K562 (cell line): ENCODE results near the gene ACTN3. TPM values are rescaled to one million over a fixed set of nuclear protein-coding genes. Genes with fewer than 3 reads are reported as not detected.
A peak's percentile ranks its signal among the peaks of the same experiment; 100 is the strongest.

Experiments used
- E2F3 ChIP-seq: fragments of 250-450 bp; sonication (Bioruptor Pico); IDR thresholded peaks from 2 replicates; pipeline ENCODE4 v1.4.0; 2020; ENCODE audit warnings: mild to moderate bottlenecking
- LCOR ChIP-seq: sonication (generic); formaldehyde crosslinking; IDR thresholded peaks from 2 replicates; pipeline ENCODE4 v1.8.0; 2022; ENCODE audit warnings: mild to moderate bottlenecking, missing genetic modification reagents
- SMAD2 ChIP-seq: fragments of 150-350 bp; IDR thresholded peaks from 2 replicates; pipeline ENCODE4 v1.6.1; 2014; ENCODE audit warnings: low read depth, mild to moderate bottlenecking, low read length
- TRIM24 ChIP-seq, 2 experiments: fragments of 450-650 bp; IDR thresholded peaks; 2 replicates each; pipeline ENCODE4 v1.6.1; 2016
- ZNF174 ChIP-seq: fragments of 250-450 bp; sonication (Bioruptor Pico); IDR thresholded peaks from 2 replicates; pipeline ENCODE4 v1.4.0; 2020; ENCODE audit warnings: mild to moderate bottlenecking
- ZNF589 ChIP-seq: fragments of 200-800 bp; sonication (Bioruptor generic); IDR thresholded peaks from 2 replicates; pipeline ENCODE4 v1.6.1; 2016; ENCODE audit warnings: low read depth, missing genetic modification characterization, missing compliant biosample characterization
- polyA plus RNA-seq, 8 experiments: library from polyadenylated mRNA; depleted of rRNA in 4 of 8; stranded (reverse) in 5 of 8; unstranded in 3 of 8; fragments of >200 nt; fragmentation: Nextera tagmentation in 2 of 8; fragmentation: Illumina TruSeq in 1 of 8; extraction: Ambion mirVana in 2 of 8; extraction: Trizol in 1 of 8; gene quantifications; 2 replicates each; pipeline versions ENCODE4 v1.2.1 to v1.2.3, GENCODE V29; 2011 to 2014; ENCODE audit warnings: inconsistent platforms in 1 of 8, missing spikeins in 1 of 8
- total RNA-seq, 7 experiments: library from RNA; depleted of rRNA in 6 of 7; stranded (reverse); fragments of >200 nt in 6 of 7; fragmentation: Illumina TruSeq in 2 of 7; extraction: Trizol in 2 of 7; gene quantifications; 2 replicates each; pipeline versions ENCODE4 v1.2.1 to v1.2.3, GENCODE V29; 2011 to 2021; ENCODE audit warnings: low replicate concordance in 1 of 7
- TF ChIP-seq, protein P1 (sequence below): fragments of 250-450 bp; sonication (Bioruptor Pico); IDR thresholded peaks from 2 replicates; pipeline ENCODE4 v1.8.0; 2021; ENCODE audit warnings: mild to moderate bottlenecking, moderate library complexity
- TF ChIP-seq, protein P2 (sequence below): fragments of 250-450 bp; sonication (Bioruptor Pico); IDR thresholded peaks from 2 replicates; pipeline ENCODE4 v1.8.0; 2022; ENCODE audit warnings: moderate library complexity, mild to moderate bottlenecking, inconsistent platforms
- TF ChIP-seq, protein P3 (sequence below), 2 experiments: fragments of 450-650 bp; IDR thresholded peaks; 2 replicates each; pipeline ENCODE4 v1.6.1; 2016
- TF ChIP-seq, protein P4 (sequence below): sonication (generic); formaldehyde crosslinking; IDR thresholded peaks from 2 replicates; pipeline ENCODE4 v1.8.1; 2023; ENCODE audit warnings: missing genetic modification reagents, mild to moderate bottlenecking, borderline replicate concordance

The ACTN3 gene
- total and polyA plus RNA-seq, 9 of the 15 experiments (the other 6 are each of a cell fraction or from before 2014, with no cell fraction given), result not detected

DNA sequence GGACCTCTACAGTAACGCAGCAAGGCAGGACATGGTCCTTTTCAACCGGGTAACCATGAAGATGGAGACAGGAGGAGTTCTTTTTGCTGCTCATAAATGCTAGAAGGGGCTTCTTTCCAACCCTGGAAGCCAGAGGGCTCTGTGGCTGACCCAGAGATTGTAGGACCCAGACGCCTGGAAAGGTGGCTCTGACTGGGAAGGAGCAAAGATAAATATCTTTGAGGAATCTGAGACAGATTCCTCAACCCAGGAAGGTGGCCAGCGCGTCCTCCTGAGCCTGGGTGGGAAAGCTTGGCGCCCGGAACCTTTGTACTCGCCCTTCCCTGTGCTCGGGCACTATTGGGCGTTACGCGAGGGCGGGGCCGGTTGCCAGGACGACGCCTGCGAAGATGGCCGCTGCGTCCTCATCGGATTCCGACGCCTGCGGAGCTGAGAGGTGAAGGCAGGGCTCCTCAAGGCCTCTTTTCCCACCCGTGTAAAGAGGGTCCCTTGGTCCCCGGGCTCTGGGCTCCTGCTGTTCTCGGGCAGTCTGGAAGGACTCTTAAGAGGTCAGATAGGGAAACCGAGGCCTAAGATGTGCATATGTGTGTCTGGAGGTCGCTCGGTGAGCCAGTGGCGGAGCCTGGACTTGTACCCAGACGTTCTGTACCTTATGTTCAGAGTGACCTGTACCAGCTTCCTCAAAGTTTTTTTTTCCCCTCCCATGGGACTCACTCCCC is 36.3 kb upstream of the ACTN3 start, which contains the start of gene BBS1 (continued):
- TF ChIP-seq, protein P1, sequence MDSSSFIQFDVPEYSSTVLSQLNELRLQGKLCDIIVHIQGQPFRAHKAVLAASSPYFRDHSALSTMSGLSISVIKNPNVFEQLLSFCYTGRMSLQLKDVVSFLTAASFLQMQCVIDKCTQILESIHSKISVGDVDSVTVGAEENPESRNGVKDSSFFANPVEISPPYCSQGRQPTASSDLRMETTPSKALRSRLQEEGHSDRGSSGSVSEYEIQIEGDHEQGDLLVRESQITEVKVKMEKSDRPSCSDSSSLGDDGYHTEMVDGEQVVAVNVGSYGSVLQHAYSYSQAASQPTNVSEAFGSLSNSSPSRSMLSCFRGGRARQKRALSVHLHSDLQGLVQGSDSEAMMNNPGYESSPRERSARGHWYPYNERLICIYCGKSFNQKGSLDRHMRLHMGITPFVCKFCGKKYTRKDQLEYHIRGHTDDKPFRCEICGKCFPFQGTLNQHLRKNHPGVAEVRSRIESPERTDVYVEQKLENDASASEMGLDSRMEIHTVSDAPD (CRISPR knock-in tag), result no peak
- TF ChIP-seq, protein P2, sequence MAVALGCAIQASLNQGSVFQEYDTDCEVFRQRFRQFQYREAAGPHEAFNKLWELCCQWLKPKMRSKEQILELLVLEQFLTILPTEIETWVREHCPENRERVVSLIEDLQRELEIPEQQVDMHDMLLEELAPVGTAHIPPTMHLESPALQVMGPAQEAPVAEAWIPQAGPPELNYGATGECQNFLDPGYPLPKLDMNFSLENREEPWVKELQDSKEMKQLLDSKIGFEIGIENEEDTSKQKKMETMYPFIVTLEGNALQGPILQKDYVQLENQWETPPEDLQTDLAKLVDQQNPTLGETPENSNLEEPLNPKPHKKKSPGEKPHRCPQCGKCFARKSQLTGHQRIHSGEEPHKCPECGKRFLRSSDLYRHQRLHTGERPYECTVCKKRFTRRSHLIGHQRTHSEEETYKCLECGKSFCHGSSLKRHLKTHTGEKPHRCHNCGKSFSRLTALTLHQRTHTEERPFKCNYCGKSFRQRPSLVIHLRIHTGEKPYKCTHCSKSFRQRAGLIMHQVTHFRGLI (CRISPR knock-in tag), result no peak
- TF ChIP-seq ZNF589 (no peak), SMAD2 (no peak), ZNF174 (CRISPR knock-in tag) (no peak), LCOR (no peak), TRIM24 (IDR thresholded peaks at IDR 0.05) (peak in 1 of 2 experiments; percentile 98; a peak in 2 of 4 replicates), E2F3 (CRISPR knock-in tag) (no peak)
- TF ChIP-seq, protein P3, sequence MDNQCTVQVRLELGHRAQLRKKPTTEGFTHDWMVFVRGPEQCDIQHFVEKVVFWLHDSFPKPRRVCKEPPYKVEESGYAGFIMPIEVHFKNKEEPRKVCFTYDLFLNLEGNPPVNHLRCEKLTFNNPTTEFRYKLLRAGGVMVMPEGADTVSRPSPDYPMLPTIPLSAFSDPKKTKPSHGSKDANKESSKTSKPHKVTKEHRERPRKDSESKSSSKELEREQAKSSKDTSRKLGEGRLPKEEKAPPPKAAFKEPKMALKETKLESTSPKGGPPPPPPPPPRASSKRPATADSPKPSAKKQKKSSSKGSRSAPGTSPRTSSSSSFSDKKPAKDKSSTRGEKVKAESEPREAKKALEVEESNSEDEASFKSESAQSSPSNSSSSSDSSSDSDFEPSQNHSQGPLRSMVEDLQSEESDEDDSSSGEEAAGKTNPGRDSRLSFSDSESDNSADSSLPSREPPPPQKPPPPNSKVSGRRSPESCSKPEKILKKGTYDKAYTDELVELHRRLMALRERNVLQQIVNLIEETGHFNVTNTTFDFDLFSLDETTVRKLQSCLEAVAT (IDR thresholded peaks at IDR 0.05), result no peak
- TF ChIP-seq, protein P4, sequence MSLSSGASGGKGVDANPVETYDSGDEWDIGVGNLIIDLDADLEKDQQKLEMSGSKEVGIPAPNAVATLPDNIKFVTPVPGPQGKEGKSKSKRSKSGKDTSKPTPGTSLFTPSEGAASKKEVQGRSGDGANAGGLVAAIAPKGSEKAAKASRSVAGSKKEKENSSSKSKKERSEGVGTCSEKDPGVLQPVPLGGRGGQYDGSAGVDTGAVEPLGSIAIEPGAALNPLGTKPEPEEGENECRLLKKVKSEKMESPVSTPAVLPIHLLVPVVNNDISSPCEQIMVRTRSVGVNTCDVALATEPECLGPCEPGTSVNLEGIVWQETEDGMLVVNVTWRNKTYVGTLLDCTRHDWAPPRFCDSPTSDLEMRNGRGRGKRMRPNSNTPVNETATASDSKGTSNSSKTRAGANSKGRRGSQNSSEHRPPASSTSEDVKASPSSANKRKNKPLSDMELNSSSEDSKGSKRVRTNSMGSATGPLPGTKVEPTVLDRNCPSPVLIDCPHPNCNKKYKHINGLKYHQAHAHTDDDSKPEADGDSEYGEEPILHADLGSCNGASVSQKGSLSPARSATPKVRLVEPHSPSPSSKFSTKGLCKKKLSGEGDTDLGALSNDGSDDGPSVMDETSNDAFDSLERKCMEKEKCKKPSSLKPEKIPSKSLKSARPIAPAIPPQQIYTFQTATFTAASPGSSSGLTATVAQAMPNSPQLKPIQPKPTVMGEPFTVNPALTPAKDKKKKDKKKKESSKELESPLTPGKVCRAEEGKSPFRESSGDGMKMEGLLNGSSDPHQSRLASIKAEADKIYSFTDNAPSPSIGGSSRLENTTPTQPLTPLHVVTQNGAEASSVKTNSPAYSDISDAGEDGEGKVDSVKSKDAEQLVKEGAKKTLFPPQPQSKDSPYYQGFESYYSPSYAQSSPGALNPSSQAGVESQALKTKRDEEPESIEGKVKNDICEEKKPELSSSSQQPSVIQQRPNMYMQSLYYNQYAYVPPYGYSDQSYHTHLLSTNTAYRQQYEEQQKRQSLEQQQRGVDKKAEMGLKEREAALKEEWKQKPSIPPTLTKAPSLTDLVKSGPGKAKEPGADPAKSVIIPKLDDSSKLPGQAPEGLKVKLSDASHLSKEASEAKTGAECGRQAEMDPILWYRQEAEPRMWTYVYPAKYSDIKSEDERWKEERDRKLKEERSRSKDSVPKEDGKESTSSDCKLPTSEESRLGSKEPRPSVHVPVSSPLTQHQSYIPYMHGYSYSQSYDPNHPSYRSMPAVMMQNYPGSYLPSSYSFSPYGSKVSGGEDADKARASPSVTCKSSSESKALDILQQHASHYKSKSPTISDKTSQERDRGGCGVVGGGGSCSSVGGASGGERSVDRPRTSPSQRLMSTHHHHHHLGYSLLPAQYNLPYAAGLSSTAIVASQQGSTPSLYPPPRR (CRISPR knock-in tag), result no peak
